Ishikawa (cell line): ENCODE data around the gene MMS22L.

Source experiments
- TAF1 ChIP-seq: IDR thresholded peaks from 2 replicates; pipeline ENCODE4 v1.6.1; 2012; ENCODE audit warnings: low read depth, mild to moderate bottlenecking
- TEAD4 ChIP-seq: IDR thresholded peaks from 2 replicates; pipeline ENCODE4 v1.6.1; 2012

DNA sequence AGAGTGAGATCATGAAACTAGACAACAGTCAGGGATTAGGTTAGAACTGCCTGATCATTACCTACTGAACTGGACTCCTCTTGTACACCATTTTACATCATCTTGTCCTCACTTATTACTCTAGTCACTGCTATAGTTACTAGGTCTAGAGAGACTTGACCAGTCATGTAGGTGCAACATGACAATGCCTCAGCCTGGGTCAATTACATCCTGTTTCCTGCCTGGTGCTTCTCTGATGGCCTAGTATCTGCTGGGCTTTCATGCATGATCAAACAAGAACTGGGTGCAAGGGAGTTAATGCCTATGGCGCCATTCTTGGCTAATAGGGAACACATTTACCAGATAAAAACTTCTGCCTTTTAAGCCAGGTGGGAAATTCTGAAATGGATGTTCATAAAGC lies 39.2 kb upstream of the MMS22L start:
- no peak for TF ChIP-seq TAF1
- no peak for TF ChIP-seq TEAD4
